Inflammatory macrophage (primary cell): Measurements from ENCODE around the gene CAND1.
"Not testable (repeated sequence)": the region's sequence is repeated elsewhere in the genome, so short reads cannot be mapped to it uniquely, and the experiment has no call there.

Experiments
- DNase-seq, 2 donors: peaks; one replicate each; pipeline ENCODE4 v3.0.0-alpha.2; 2020 to 2022

CAND1 gene

GRCh38 chr12:67280572-67280971 lies 11.4 kb downstream of the CAND1 start:
- no peak for DNase-seq

GRCh38 chr12:67284561-67284960 lies 15.4 kb downstream of the CAND1 start:
- DNase-seq: no peak

- DNase-seq: no peak
These were observed 17.1 kb downstream of the CAND1 start for GRCh38 chr12:67286257-67286656.

GRCh38 chr12:67287311-67287710 lies 18.2 kb downstream of the CAND1 start:
- DNase-seq: no peak

GRCh38 chr12:67288561-67288960 lies 19.4 kb downstream of the CAND1 start:
- DNase-seq: no peak

GRCh38 chr12:67290378-67290777 lies 21.2 kb downstream of the CAND1 start:
- no peak for DNase-seq

- no peak for DNase-seq
These were observed 30.4 kb downstream of the CAND1 start for GRCh38 chr12:67299526-67299925.

- DNase-seq: no peak
These were observed 30.8 kb downstream of the CAND1 start for GRCh38 chr12:67299926-67300325.

GRCh38 chr12:67302162-67302561 lies 33.0 kb downstream of the CAND1 start:
- no peak for DNase-seq

GRCh38 chr12:67305544-67305943 lies 36.4 kb downstream of the CAND1 start:
- DNase-seq: no peak

- no peak for DNase-seq
These were observed 37.6 kb downstream of the CAND1 start for GRCh38 chr12:67306712-67307111.

GRCh38 chr12:67315661-67316060 lies 46.5 kb downstream of the CAND1 start:
- peak; percentile 7 to 26 for DNase-seq

GRCh38 chr12:67318786-67319185 lies 49.6 kb downstream of the CAND1 start:
- no peak for DNase-seq

GRCh38 chr12:67319936-67320335 lies 50.8 kb downstream of the CAND1 start:
- DNase-seq: no peak

GRCh38 chr12:67320614-67321295 lies 51.6 kb downstream of the CAND1 start:
- no peak for DNase-seq

GRCh38 chr12:67322580-67322979 lies 53.4 kb downstream of the CAND1 start:
- no peak for DNase-seq

GRCh38 chr12:67323007-67323406 lies 53.8 kb downstream of the CAND1 start:
- DNase-seq: no peak

- DNase-seq: no peak
These were observed 57.5 kb downstream of the CAND1 start for GRCh38 chr12:67326637-67327036.

- no peak for DNase-seq
These were observed 58.3 kb downstream of the CAND1 start for GRCh38 chr12:67327466-67327865.

- no peak for DNase-seq
These were observed 62.0 kb downstream of the CAND1 start for GRCh38 chr12:67331123-67331522.

- DNase-seq: no peak
These were observed 62.7 kb downstream of the CAND1 start for GRCh38 chr12:67331828-67332227.

- no peak for DNase-seq
These were observed 64.5 kb downstream of the CAND1 start for GRCh38 chr12:67333649-67334048.

- no peak for DNase-seq
These were observed 69.3 kb downstream of the CAND1 start for GRCh38 chr12:67338426-67338825.

- no peak for DNase-seq
These were observed 70.4 kb downstream of the CAND1 start for GRCh38 chr12:67339530-67339929.

GRCh38 chr12:67341086-67341485 lies 71.9 kb downstream of the CAND1 start:
- DNase-seq: not testable (repeated sequence)
